Measurements from ENCODE around the gene ASTL.
"Not testable (repeated sequence)": the region's sequence is repeated elsewhere in the genome, so short reads cannot be mapped to it uniquely, and the experiment has no call there.

Gene ASTL

GRCh38 chr2:96089356-96090195 lies 48.7 kb downstream of the ASTL start:
- H3K27me3 ChIP-seq (ENCODE audit: control insufficient read depth, insufficient read depth, low read length), result no peaks in the 10 kb centered on the region
- no peak overlapping the region for H3K4me3 ChIP-seq (ENCODE audit: low read length)
- DNase-seq (ENCODE audit: low read depth, low spot score), result no peak
- H3K36me3 ChIP-seq (ENCODE audit: control insufficient read depth, insufficient read depth, low read length), result no peaks in the 10 kb centered on the region
- no peak overlapping the region for H3K27ac ChIP-seq (ENCODE audit: low read length)
- H3K9me3 ChIP-seq (ENCODE audit: control insufficient read depth, insufficient read depth, low read length), result no peaks in the 10 kb centered on the region
- H3K4me1 ChIP-seq (ENCODE audit: control insufficient read depth, insufficient read depth, low read length), result peaks cover 3% of the 10 kb centered on the region; the same call in 1 of the 2 replicates
- no CpG with 5 or more reads among the region's 22 CpGs for WGBS (ENCODE audit: insufficient coverage, insufficient read length)

GRCh38 chr2:96088340-96089335 lies 49.7 kb downstream of the ASTL start:
- whole genome bisulfite sequencing (ENCODE audit: insufficient coverage, insufficient read length), result no CpG with 5 or more reads among the region's 19 CpGs
- no peak overlapping the region for H3K4me3 ChIP-seq (ENCODE audit: low read length)
- H3K9me3 ChIP-seq (ENCODE audit: control insufficient read depth, insufficient read depth, low read length), result no peaks in the 10 kb centered on the region
- H3K27me3 ChIP-seq (ENCODE audit: control insufficient read depth, insufficient read depth, low read length), result no peaks in the 10 kb centered on the region
- no peak overlapping the region for H3K27ac ChIP-seq (ENCODE audit: low read length)
- H3K4me1 ChIP-seq (ENCODE audit: control insufficient read depth, insufficient read depth, low read length), result peaks cover 3% of the 10 kb centered on the region; the same call in 1 of the 2 replicates
- H3K36me3 ChIP-seq (ENCODE audit: control insufficient read depth, insufficient read depth, low read length), result no peaks in the 10 kb centered on the region
- no peak for DNase-seq (ENCODE audit: low read depth, low spot score)

DNA sequence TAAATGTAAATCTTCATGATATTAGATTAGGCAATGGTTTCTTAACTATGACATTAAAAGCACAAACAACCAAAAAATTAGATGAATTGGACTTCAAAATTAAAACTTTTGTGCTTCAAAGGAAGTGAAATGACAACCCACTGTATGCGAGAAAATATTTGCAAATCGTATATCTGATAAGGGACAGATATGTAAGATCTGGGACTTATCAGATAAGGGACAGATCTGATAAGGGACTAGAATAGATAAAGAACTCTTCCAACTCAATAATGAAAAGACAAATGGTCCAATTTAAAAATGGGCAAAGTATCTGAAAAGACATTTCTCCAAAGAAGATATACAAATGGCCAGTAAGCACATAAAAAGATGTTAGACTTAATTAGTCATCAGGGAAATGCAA lies 51.2 kb downstream of the ASTL start:
- Histone ChIP-seq H3K4me1 (ENCODE audit: control insufficient read depth, insufficient read depth, low read length) (peaks cover 1% of the 10 kb centered on the region; the same call in 1 of the 2 replicates), H3K27me3 (ENCODE audit: control insufficient read depth, insufficient read depth, low read length) (no peaks in the 10 kb centered on the region), H3K36me3 (ENCODE audit: control insufficient read depth, insufficient read depth, low read length) (no peaks in the 10 kb centered on the region), H3K27ac (ENCODE audit: low read length) (no peak overlapping the region), H3K4me3 (ENCODE audit: low read length) (no peak overlapping the region), H3K9me3 (ENCODE audit: control insufficient read depth, insufficient read depth, low read length) (no peaks in the 10 kb centered on the region)
- WGBS (ENCODE audit: insufficient coverage, insufficient read length), result no CpG with 5 or more reads among the region's 2 CpGs
- DNase-seq (ENCODE audit: low read depth, low spot score), result no peak

- H3K9me3 ChIP-seq (ENCODE audit: control insufficient read depth, insufficient read depth, low read length), result no peaks in the 10 kb centered on the region
- H3K27ac ChIP-seq (ENCODE audit: low read length), result no peak overlapping the region
- no peaks in the 10 kb centered on the region for H3K4me1 ChIP-seq (ENCODE audit: control insufficient read depth, insufficient read depth, low read length)
- no peak for DNase-seq (ENCODE audit: low read depth, low spot score)
- no CpG with 5 or more reads among the region's 12 CpGs for WGBS (ENCODE audit: insufficient coverage, insufficient read length)
- H3K4me3 ChIP-seq (ENCODE audit: low read length), result no peak overlapping the region
- no peaks in the 10 kb centered on the region for H3K27me3 ChIP-seq (ENCODE audit: control insufficient read depth, insufficient read depth, low read length)
- no peaks in the 10 kb centered on the region for H3K36me3 ChIP-seq (ENCODE audit: control insufficient read depth, insufficient read depth, low read length)
Observed at GRCh38 chr2:96085541-96086355, 52.6 kb downstream of the ASTL start.

GRCh38 chr2:96084858-96085518 lies 53.3 kb downstream of the ASTL start:
- not testable (repeated sequence) for H3K4me1 ChIP-seq (ENCODE audit: control insufficient read depth, insufficient read depth, low read length); H3K9me3 ChIP-seq (ENCODE audit: control insufficient read depth, insufficient read depth, low read length); H3K27ac ChIP-seq (ENCODE audit: low read length); H3K4me3 ChIP-seq (ENCODE audit: low read length); DNase-seq (ENCODE audit: low read depth, low spot score); H3K27me3 ChIP-seq (ENCODE audit: control insufficient read depth, insufficient read depth, low read length); H3K36me3 ChIP-seq (ENCODE audit: control insufficient read depth, insufficient read depth, low read length)
- WGBS (ENCODE audit: insufficient coverage, insufficient read length), result 100% methylated on average over 2 of the region's 7 CpGs

DNA sequence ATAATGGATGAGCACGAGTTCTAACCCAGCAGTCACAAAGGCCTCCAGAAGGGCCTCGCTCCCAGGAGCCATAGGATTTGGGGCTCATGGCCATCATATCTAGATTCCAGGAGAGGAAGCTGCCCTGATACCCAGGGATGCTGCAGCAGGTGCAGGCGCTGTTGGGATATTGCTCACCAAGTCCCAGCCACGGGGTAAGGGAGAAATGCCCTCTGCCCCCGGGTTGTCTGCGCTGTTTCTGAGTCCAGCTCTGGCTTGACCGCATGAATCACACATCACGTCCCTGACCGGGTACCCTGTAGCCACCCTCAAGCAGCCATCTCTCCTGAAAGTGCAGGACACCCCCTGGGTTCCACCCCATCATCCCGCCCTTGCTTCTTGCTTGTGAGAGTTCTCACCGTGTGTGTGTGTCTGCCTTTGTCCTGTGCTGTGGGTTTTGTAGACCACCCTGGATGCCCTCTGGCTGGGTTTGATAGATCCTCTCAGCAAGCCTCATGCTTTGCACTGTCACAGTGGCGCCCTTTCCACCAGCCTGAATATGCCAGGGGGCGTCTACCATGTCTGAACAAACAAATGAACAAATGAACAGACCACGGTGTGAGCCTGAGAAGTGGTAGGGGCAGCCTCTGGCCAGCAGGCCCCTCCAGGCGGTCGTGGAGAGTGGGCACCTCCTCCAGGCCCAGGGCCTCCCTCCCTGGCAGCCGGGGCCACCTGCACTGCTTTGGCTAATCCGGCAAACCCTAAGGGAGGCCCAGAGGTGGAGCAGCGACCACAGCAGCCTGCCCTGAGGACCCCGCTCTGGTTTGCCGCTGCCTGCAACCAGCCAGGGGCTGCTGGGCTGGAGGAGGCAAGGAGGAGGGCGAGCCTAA lies 54.1 kb downstream of the ASTL start:
- Histone ChIP-seq H3K9me3 (ENCODE audit: control insufficient read depth, insufficient read depth, low read length) (no peaks in the 10 kb centered on the region), H3K27ac (ENCODE audit: low read length) (no peak overlapping the region)

DNA sequence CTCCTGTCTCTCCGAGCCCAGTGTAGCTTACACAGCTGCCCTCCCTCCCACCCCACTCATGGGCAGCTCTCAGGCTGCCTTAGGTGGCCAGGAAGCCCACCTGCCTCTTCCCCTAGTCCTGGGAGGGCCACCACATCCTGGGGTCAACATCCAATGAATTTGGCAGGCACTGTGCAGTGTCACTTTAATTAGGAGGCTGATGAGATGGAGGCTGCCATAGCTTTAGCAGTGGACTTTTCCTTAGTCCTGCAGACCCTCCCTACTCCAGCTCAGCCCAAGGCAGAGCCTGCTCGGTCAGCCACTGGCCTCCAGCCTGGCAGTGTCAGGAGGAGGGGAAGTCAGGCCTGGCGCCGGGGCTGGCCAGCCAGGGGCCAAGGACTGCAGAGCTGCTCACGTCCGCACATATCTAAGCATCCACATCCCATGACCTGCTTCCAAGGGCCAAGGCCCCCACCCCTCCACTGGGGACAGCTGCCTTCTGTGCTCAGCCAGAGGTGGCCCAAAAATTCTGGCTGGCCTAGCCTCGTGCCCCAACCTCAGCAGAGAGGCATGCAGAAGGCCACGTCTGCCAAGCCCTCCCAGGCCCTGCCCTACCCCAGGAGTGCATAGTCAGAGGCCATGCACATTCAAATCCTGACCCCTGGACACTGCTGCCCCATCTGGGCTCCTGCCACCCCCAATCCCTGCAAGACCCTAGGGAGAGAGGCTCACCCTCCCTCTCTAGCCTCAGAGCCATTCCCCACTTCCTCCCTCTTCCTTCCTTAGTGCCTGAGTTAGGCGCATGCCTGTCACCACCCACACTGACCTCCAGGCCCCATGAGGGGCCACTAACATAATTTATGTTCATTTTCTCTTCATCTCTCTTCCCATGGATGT lies 55.0 kb downstream of the ASTL start:
- Histone ChIP-seq H3K36me3 (ENCODE audit: control insufficient read depth, insufficient read depth, low read length) (no peaks in the 10 kb centered on the region), H3K27me3 (ENCODE audit: control insufficient read depth, insufficient read depth, low read length) (no peaks in the 10 kb centered on the region), H3K27ac (ENCODE audit: low read length) (no peak overlapping the region), H3K4me1 (ENCODE audit: control insufficient read depth, insufficient read depth, low read length) (no peaks in the 10 kb centered on the region), H3K9me3 (ENCODE audit: control insufficient read depth, insufficient read depth, low read length) (no peaks in the 10 kb centered on the region), H3K4me3 (ENCODE audit: low read length) (no peak overlapping the region)
- no CpG with 5 or more reads among the region's 9 CpGs for WGBS (ENCODE audit: insufficient coverage, insufficient read length)
- DNase-seq (ENCODE audit: low read depth, low spot score), result no peak

More for the DNA sequence above, 54.1 kb downstream of the ASTL start:
- H3K4me1 ChIP-seq (ENCODE audit: control insufficient read depth, insufficient read depth, low read length), result no peaks in the 10 kb centered on the region
- no peaks in the 10 kb centered on the region for H3K27me3 ChIP-seq (ENCODE audit: control insufficient read depth, insufficient read depth, low read length)
- WGBS (ENCODE audit: insufficient coverage, insufficient read length), result no CpG with 5 or more reads among the region's 22 CpGs
- DNase-seq (ENCODE audit: low read depth, low spot score), result no peak
- H3K36me3 ChIP-seq (ENCODE audit: control insufficient read depth, insufficient read depth, low read length), result no peaks in the 10 kb centered on the region
- H3K4me3 ChIP-seq (ENCODE audit: low read length), result no peak overlapping the region

GRCh38 chr2:96082211-96083063 lies 55.9 kb downstream of the ASTL start:
- Histone ChIP-seq H3K9me3 (ENCODE audit: control insufficient read depth, insufficient read depth, low read length) (no peaks in the 10 kb centered on the region), H3K4me3 (ENCODE audit: low read length) (no peak overlapping the region), H3K36me3 (ENCODE audit: control insufficient read depth, insufficient read depth, low read length) (no peaks in the 10 kb centered on the region), H3K4me1 (ENCODE audit: control insufficient read depth, insufficient read depth, low read length) (no peaks in the 10 kb centered on the region), H3K27me3 (ENCODE audit: control insufficient read depth, insufficient read depth, low read length) (no peaks in the 10 kb centered on the region), H3K27ac (ENCODE audit: low read length) (no peak overlapping the region)
- no CpG with 5 or more reads among the region's 14 CpGs for WGBS (ENCODE audit: insufficient coverage, insufficient read length)
- DNase-seq (ENCODE audit: low read depth, low spot score), result no peak
